Forelimb muscle (tissue), 1 donor: ENCODE data around the gene TRIO. TPM values are rescaled to one million over a fixed set of nuclear protein-coding genes. Genes with fewer than 3 reads are reported as not detected.

Source experiments
- DNase-seq: peaks from one replicate; pipeline ENCODE4 v3.0.0-alpha.2; 2013; ENCODE audit warnings: low read depth
- polyA plus RNA-seq: library from polyadenylated mRNA; unstranded; fragments of 120-200 nt; gene quantifications from one replicate; pipeline ENCODE4 v1.2.1, GENCODE V29; 2013; ENCODE audit not compliant: insufficient read length

The TRIO gene
- polyA plus RNA-seq, 1 donor = 168 TPM

DNA sequence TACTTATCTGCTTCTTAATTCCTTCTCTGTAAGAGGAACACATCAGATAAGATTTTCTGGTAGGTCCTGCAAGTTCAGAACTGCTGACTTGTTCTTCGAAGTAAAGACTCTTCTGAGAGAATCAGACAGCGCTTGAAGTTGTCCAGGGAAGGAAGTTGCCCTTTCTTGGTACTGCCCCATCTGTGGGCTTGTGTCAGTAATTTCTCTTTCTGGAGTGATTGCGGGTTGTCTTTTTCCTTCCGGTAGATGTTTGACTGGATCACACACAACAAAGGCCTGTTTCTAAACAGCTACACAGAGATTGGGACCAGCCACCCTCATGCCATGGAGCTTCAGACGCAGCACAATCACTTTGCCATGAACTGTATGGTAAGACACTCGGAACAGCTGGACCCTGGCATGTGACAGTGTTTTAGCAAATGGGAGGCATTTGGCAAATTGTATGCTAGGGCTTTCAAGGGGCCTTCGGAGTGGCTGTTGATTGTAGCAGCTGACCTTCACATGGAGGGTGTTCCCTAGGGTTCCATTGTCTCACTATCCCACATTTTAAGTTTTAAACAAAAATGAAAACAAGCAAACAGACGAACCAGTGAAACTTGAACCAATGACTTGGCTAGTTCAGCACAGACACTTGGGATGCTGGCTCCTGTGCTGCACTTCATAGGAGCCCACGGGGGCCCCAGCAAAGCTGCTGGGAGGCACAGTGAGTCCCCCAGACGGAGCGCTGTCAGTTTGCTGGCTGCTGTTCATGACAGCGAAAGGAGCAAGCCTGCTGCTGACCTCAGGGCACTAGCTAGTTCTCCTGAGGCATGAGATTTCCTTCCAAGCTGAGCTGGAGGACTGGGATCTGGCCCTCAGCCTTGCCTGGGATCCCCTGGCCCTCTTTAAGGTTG lies 149.9 kb downstream of the TRIO start:
- DNase-seq = no peak

DNA sequence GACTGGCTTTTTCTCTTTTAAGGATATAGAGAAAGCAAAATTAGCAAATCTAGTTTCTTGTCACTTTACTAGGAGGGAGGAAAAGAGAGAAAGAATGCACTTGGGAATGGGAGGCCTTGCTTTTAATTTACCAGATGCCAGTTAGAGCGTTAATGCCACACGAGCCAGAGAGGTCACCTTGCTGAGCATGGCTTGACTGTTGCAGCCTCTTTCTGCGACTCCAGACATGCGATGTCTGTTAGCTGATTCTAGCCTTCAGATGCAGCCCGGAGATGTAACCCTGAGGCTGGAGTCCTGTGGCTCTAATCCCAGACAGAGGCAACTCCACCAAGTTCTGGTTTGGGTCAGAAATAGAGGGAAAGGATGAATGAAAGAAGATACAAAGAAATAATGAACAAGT lies 152.5 kb downstream of the TRIO start:
- DNase-seq = no peak

DNA sequence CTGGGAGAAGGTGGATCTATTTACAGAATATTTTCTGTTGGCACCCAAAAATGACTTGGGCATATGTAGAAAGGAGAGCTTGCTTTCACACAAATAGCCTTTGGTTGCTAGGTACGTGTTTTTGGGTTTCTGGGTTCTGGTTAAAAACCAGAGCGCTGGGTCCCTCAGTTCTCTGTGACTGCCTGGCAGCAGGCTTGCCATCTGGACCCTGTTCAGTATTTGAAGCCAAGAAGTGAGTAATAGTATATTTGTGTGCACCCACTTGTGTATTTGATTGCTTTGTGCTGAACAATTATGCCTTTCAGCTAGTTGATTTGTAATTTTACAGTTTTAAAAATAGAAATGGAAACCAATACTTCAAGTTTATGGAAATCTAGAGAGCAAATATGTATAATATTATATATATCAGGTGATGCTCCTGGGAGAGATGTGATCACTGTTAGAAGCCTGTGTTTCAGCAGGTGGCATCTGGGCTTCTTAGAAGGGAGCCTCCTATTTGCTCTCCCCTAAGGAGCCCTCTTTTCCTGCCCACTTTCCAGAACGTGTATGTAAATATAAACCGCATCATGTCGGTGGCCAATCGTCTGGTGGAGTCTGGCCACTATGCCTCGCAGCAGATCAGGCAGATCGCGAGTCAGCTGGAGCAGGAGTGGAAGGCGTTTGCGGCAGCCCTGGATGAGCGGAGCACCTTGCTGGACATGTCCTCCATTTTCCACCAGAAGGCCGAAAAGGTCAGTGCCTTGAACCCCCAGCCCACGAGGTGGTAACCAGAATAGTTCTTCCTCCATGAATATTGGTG lies 153.6 kb downstream of the TRIO start:
- DNase-seq = no peak

DNA sequence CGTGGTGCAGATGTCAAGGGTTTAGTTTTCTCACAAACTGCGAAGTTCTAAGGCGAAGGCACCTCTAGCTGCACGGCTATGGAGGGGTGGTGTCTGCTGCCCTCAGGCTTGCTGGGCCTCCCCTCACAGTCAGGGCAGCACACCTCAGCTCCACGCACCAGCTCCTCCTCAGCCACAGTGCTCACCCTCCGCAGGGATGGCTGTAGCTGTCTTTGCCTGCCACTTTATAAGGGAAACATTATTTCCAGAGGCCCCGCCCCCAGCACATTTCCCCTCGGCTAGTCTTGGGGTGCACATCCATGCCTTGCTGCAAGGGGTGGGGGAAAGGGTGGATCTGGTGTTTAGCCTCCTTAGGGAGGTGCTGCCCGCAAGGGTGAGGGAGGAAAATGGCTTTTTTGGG lies 154.6 kb downstream of the TRIO start:
- DNase-seq = no peak

DNA sequence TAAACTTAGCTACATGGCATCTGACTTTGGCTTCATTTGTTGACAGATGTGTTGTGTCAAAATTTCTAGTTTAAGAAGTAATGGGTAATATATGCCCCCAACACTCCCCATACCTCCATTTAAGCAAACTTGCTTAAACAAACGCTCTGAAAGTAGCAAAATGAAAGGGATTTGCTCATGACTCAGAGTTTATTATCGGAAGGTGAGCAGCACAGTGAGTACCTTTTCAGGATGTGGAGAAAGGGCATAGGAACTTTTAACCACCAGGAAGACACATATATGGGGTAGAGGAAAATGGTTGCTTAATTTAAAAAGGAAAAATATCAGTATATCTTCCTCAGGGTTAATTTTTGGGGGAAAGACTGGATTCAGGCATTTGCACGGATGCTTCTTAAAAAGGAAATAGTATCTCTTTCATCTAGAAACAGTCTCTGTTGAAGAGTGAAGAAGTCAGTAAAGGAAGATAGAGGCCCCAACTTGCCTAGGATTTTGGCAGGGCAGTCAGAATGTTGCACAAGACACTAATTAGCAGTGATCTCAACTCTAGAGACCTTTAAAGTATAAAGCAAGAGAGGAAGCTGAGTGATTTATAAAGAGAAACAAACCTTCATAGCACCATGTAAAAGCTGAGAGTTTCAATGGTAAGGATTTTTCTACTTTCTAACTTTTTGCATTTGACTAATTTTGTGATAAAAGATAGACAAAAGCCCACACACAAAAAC lies 155.1 kb downstream of the TRIO start:
- no peak for DNase-seq

DNA sequence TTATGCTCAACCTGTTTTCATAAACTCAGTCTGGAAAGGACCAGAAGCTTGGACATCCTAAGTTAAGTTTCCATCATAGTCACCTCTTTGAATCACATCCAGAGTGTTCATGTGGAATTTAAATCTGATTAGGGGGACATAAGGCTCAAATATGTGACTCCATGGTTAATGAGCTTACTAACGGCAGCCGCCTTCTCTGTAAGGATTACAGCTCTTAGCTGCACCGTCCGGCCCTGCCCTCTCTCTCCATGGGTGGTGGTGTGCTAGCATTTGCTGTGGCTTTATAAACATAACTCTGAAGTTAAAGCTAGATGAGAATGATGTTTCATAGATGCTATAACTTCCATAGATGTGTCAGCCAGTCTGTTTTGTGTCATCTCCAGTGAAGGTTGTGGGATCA lies 156.5 kb downstream of the TRIO start:
- no peak for DNase-seq

DNA sequence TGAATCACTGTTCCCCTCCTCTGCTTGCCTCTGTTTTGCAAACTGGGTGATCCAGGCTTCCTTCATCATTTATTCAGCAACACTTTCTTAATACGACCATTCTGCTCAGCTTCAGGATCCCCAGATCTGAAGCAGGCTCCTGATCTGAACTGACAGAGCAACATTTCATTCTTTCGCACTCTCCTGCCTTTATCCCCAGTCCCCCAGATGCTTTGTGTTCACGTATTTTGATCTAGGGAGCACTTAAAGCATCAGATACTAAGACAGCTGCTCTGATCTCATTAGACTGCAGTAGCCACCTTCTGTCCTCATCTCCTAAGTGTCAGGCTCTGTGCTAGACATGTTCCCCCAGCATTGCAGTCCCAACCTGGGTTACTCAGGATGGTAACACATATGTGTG lies 158.0 kb downstream of the TRIO start:
- DNase-seq = no peak

DNA sequence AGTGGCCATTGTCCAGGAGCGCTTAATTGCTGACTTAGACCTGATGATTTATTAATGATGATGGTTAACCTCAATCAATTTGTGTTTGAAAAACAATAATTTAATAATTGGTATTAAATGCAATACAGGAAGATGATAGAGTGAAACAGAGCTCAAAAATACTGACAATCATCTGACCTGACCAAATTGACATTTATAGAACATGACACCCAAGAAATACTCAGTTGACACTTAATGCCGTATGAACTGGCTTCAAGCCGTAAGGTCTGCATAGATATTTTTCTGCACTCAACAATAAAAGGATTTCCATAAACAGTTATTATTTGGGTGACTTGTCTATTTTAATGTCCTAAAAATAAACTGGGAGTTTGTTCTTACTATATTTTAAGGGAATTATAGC lies 159.2 kb downstream of the TRIO start:
- DNase-seq = no peak

DNA sequence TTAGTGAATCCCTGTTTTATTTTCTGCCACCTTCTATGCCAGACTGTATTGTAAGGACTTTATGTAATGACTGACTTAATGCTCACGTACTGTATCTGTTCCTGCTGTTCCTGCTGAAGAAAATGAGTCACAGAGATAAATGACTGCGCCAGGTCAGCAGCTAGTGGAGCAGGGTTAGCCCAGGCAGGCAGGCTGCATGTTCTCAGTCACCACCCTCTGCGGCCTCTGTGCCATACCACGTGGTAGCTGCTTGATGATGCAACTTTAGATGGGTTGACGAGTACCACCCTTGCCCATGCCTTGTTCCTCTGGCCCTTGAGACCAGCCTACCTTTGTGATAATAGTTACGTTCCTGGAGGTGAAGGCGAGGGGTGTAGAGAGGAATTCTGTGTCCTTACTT lies 161.9 kb downstream of the TRIO start:
- DNase-seq = no peak

DNA sequence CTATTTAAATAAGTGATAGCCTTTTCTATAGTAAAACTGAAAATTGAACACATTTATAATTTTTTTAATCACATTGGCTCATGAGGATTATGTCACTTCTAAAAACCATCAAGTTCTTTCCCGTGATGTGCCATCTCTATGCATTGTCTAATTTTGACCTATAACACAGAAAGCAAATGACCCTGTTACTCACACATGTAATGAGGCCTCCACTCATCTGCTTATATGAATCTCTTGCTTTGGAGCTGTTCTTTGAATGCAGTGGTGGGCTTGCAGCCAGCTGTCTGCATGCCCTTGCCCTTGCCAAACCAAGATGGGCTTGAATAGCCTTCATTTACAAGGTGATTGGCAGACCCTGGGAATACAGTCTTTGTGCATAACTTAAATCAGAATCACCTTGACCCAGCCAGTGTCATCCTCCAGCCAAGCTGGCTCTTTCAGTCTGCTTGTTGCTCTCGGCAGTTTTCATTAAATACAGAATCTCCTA lies 163.2 kb downstream of the TRIO start:
- DNase-seq = no peak

DNA sequence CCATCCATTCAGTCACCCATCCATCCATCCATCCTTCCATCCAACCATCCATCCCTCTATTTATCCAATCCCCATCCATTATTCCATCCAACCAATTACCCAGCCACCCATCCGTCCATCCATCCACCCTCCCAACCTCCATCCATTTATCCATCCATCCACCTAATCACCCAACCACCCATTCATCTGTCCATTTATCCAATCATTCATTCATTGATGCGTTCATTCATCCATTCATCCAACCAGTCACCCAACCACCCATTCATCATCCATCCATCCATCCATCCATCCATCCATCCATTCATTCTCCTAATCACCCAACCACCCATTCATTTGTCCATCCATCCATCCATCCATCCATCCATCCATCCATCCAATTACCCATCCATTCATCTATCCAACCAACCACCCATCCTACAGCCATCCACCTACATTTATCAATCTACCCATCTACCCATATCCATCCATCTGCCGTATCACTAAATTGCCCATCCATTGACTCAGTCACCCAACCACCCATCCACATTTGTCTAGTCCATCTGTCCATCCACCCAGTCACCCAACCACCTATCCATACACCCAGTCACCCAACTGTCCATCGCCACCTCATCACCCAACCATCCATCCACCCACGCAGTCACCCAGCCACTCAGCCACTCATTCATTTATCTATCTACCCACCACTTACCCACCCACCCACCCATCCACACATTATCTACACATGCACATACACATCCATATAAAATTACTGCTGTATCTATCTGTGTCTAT lies 165.4 kb downstream of the TRIO start:
- no peak for DNase-seq

DNA sequence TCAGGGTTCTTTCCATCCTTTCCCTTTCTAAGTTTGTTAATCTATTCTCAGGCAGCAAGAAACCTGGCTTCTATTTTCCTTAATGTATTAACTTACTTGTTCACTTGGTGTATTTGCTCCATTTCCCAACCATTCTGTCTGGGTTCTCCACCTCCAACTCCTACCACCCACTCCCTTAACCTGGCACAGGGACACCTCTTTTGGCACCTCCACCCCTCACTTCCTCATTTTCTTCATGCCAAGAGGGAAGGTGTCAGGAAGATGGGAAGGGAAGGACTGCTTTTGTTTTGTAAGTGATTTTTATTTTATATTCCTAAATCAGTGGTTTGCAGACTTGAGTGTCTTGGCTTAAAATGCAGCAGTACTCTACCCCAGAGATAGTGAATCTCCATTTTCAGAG lies 166.1 kb downstream of the TRIO start:
- no peak for DNase-seq

DNA sequence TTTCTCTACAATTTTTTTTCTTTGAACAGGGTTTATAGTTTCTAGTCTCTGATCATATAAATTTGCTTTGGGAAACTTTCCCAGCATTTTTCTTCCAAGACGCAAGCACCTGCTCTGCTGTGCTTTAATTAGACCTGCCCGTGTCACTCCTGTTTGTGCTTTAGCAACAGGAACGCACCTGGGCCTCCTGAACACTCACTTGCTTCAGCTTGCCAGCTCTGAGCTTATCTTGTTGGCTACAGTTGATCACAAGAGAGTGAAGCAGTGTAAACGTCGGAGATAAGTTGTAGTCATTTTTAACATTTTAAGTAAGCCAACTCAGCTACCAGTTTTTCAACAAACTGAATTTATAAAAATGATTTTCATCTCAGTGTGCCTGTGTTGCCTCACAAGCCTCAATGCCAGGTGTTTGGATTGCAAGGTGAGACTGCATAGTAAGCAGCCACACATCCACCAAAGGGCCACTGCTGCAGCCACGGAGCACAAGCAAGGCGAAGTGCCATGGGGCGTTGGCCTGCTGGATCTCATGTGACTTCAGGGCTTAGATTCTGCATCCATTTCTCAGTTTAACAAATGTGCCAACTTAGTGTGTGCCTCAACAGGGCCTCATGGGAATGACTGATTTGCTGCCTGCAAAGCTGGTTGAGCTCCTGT lies 166.9 kb downstream of the TRIO start:
- DNase-seq = no peak

DNA sequence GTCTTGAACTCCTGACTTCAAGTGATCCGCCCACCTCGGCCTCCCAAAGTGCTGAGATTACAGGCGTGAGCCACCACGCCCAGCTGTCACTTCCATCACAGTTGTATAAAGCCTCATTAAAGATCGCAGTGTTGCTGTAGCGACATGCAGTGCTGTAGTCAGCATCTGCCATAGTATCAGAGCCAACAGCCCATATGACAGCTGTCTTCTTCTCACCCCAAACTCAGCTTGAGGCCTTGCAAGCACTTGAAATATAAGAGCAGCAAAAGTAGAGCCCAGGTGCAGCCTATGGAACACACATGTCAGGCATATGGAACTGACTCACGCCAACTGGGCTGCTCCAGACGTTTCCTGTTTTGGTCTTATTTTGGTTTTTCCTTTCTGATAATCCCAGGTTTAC lies 167.8 kb downstream of the TRIO start:
- DNase-seq = no peak

DNA sequence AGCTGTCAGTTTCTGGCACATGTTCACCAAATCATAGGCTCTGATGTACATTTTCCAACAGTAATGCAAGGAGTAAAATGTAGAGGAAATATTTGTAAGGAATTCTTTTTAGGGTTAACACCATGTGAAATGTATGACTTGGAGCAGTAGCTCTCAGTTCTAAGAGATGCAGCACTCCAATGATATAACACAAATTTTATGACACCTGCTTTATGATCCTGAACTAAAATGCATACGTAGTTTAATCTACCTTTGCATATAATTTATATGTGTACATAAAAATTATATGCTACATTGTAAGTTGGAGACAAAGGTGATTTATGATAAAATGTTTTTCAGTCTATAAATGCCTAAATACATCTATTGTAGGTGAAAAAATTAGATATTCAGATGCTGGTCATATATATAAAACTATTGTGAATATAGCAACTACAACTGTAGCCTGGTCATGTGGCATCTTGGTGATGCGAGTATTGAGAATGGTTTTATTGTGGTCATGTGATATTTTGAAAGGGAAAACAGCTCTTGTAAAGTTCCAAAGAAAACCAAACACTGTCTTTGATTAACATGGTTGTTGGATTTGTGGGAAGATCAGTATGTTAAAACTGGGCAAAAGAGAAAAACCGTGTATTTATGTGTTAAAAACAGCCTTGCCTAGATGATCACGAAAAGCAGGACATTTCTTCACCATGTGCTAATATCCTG lies 171.0 kb downstream of the TRIO start:
- no peak for DNase-seq

DNA sequence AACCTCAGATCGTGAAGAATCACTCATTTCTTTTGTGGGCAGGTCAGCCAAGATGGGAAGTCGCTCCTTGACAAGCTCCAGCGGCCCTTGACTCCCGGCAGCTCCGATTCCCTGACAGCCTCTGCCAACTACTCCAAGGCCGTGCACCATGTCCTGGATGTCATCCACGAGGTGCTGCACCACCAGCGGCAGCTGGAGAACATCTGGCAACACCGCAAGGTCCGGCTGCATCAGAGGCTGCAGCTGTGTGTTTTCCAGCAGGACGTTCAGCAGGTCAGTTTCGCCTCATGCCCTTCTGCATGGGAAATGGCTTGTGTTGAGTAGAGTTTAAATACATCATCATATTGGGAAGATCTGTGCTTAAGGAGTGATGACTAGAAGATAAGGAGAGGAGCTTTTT lies 173.3 kb downstream of the TRIO start:
- no peak for DNase-seq

DNA sequence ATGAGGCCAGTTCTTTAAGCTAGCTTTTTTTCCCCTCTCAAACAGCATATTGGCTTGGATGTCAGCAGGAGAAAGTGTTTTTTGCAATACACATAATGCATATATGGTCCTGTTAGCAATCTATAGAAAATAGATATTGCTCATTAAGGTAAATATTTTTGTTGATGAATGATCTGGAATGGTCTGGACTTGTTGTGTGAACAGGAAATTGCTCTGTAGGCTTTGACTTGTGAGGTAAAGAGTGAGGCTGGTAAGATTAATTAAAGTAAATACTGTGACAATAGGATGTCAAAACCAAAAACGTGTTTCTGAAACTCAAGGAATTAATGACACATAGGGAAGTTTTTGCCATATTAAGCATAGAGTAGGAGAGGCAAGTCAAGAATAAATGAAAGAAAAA lies 176.0 kb downstream of the TRIO start:
- DNase-seq = no peak

DNA sequence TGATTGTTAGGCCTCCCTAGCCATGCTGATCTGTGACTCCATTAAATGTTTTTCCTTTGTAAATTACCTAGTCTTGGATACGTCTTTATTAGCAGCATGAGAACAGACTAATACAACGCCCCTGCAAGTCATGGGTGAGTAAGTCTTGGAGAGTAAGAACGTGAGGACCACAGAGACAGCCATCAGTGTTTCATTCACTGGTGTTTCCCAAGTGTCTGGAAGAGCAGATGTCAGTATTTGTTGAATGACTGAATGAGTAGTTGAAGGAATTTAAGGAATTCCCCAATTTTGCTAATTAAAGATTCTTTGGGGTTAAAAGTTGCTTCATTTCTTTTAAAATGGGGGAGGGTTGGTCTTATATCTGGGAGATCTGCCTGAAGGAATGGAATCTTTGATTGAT lies 178.8 kb downstream of the TRIO start:
- DNase-seq = no peak

DNA sequence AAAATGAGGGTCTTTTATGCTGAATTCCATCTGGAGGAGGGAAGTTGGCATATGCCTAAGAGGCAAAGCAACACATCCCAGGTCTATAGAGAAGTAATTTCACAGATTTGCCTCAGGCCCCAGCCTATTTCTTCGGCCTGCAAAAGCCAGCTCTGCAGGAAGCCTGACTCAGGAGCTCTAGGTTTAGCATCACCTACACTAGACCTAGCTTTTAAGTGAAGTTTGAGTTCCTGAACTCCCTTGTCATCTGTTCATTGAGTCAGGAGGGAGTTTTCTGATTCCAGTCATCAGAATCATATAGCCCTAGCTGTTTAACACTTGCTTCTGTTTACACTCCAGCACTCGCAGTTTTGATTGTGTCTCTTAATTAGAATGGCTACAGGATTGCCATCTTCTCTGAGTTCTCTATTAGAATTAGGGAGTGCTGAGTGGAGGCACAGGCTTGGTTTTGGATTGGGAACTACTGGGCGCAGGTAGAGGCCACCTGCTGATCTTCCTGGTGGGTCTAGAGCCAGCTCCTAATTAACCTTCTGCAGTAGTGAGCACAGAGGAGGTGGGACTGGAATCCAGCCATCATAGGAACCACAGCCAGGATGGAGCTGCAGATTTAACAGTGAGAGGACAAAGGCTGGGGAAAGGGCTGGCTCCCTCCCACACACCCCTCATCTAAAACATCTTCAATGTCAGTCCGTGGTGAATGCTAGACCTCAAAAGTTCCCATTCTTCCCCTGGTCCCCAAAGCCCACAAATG lies 179.5 kb downstream of the TRIO start:
- no peak for DNase-seq

DNA sequence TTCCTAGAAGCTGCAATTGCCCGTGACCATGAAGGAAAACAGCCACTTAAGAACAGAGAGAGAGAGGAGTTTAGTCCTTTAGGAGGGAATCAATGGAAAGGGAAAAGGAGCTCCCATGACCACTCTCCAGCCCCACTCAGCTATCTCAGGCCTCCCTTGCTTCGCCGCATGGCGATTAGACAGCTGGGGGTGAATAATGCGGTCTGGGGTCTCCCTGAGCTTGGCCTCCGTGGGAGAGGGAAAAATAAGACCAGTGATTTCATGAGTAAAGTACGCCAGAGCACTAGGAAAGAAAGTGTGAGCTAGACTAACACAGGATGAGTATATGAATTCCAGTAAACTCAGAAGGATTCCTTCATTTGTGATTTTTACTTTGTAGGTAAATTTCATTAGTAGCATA lies 180.3 kb downstream of the TRIO start:
- DNase-seq = no peak
